B cell (primary cell): ENCODE measurements around the gene OR2L5. TPM values are rescaled to one million over a fixed set of nuclear protein-coding genes. Genes with fewer than 3 reads are reported as not detected.

Source experiments
- ATAC-seq: fragments of 200-7000 bp; cut with Tn5 transposase; one replicate; pipeline ENCODE4 v1.10.0; 2021; ENCODE audit warnings: low read depth, mild to moderate bottlenecking, moderate number of reproducible peaks, moderate library complexity
- CTCF ChIA-PET: fragments of 350-600 bp; sonication (Branson Sonifier 250); formaldehyde crosslinking; loops from one replicate; lab custom pipeline; 2021; ENCODE audit warnings: antibody characterized with exemption, inconsistent platforms; lab: Charles Lee
- POLR2A ChIA-PET: fragments of 350-600 bp; sonication (Branson Sonifier 250); formaldehyde crosslinking; loops from one replicate; lab custom pipeline; 2021; ENCODE audit warnings: antibody characterized with exemption; lab: Charles Lee
- DNase-seq: peaks from one replicate; pipeline ENCODE4 v3.0.0; 2013
- H2AFZ ChIP-seq: 2 replicates; pipeline ENCODE4 v1.6.1; 2012; ENCODE audit warnings: mild to moderate bottlenecking, low read depth, low read length; ENCODE audit not compliant: insufficient read depth, poor library complexity, severe bottlenecking
- H3K27ac ChIP-seq, 2 donors: 1 replicate in 1 of 2; 2 replicates in 1 of 2; pipeline ENCODE4 v1.5.1; 2012 to 2013; ENCODE audit warnings: low read length in 2 of 2, mild to moderate bottlenecking in 2 of 2, moderate library complexity in 1 of 2
- H3K27me3 ChIP-seq, 4 experiments: fragments of 200-600 bp in 1 of 4; sonication (generic) in 1 of 4; replicated peaks in 1 of 4; 1 replicate in 2 of 4; 2 replicates in 2 of 4; pipeline versions ENCODE4 v1.6.1 to v1.7.0; 2013 to 2016; ENCODE audit warnings: low read length in 3 of 4, mild to moderate bottlenecking in 2 of 4, mixed read lengths in 1 of 4, moderate library complexity in 1 of 4; ENCODE audit not compliant: insufficient read depth in 4 of 4, control insufficient read depth in 3 of 4; ENCODE audit errors: control extremely low read depth in 1 of 4
- H3K36me3 ChIP-seq, 2 experiments: replicated peaks in 1 of 2; 1 replicate in 1 of 2; 2 replicates in 1 of 2; pipeline versions ENCODE4 v1.6.1 to v1.7.1; 2013; ENCODE audit warnings: low read length in 1 of 2; ENCODE audit not compliant: insufficient read depth in 2 of 2, control insufficient read depth in 1 of 2; ENCODE audit errors: control extremely low read depth in 1 of 2, extremely low read depth in 1 of 2
- H3K4me1 ChIP-seq, 2 donors: fragments of 200-600 bp in 1 of 2; sonication (generic) in 1 of 2; 1 replicate in 1 of 2; 2 replicates in 1 of 2; pipeline versions ENCODE4 v1.5.1 to v1.6.1; 2013 to 2017; ENCODE audit warnings: low read length in 2 of 2; ENCODE audit not compliant: control insufficient read depth in 2 of 2, insufficient read depth in 2 of 2
- H3K4me2 ChIP-seq: replicated peaks from 2 replicates; pipeline ENCODE3; 2012; ENCODE audit warnings: mild to moderate bottlenecking, low read depth, low read length; ENCODE audit not compliant: poor library complexity, severe bottlenecking
- H3K4me3 ChIP-seq, 5 experiments: fragments of 200-600 bp in 1 of 5; sonication (generic) in 1 of 5; 1 replicate in 3 of 5; 2 replicates in 2 of 5; pipeline versions ENCODE4 v1.5.1 to v1.7.0; 2011 to 2016; ENCODE audit warnings: low read length in 4 of 5, mild to moderate bottlenecking in 4 of 5, low read depth in 2 of 5, control low read depth in 1 of 5, moderate library complexity in 1 of 5; ENCODE audit not compliant: insufficient read depth in 1 of 5; ENCODE audit errors: control extremely low read depth in 1 of 5, extremely low read depth in 1 of 5
- H3K79me2 ChIP-seq: fragments of 200-600 bp; sonication (generic); one replicate; pipeline ENCODE4 v1.6.0; 2016; ENCODE audit warnings: low read length; ENCODE audit not compliant: control insufficient read depth, insufficient read depth
- H3K9ac ChIP-seq: fragments of 200-600 bp; sonication (generic); 2 replicates; pipeline ENCODE4 v1.6.1; 2017; ENCODE audit warnings: mild to moderate bottlenecking, low read length, moderate library complexity
- H3K9me3 ChIP-seq, 3 donors: one replicate each; pipeline versions ENCODE4 v1.6.1 to v1.7.1; 2013; ENCODE audit warnings: low read length in 2 of 3; ENCODE audit not compliant: control insufficient read depth in 2 of 3, insufficient read depth in 1 of 3; ENCODE audit errors: control extremely low read depth in 1 of 3
- H4K20me1 ChIP-seq: 2 replicates; pipeline ENCODE4 v1.6.0; 2012; ENCODE audit warnings: mild to moderate bottlenecking, low read length; ENCODE audit not compliant: insufficient read depth, control insufficient read depth, poor library complexity, severe bottlenecking
- H3K27ac Mint-ChIP-seq: one replicate; pipeline ENCODE4 v1.8.0; 2021; ENCODE audit warnings: mixed read lengths
- H3K27me3 Mint-ChIP-seq: one replicate; pipeline ENCODE4 v1.8.0; 2021; ENCODE audit warnings: mixed read lengths
- H3K4me1 Mint-ChIP-seq: one replicate; pipeline ENCODE4 v1.8.0; 2021; ENCODE audit warnings: mixed read lengths
- H3K4me3 Mint-ChIP-seq: one replicate; pipeline ENCODE4 v1.8.0; 2021; ENCODE audit warnings: mixed read lengths
- H3K9me3 Mint-ChIP-seq: one replicate; pipeline ENCODE4 v1.8.0; 2022; ENCODE audit warnings: mixed read lengths; ENCODE audit not compliant: insufficient read depth
- EZH2 ChIP-seq: IDR thresholded peaks from 2 replicates; pipeline ENCODE4 v1.6.1; 2012; ENCODE audit warnings: borderline replicate concordance, low read depth, mild to moderate bottlenecking, moderate library complexity, low read length; ENCODE audit not compliant: insufficient read depth, poor library complexity, severe bottlenecking
- WGBS: methylation state at CpG from one replicate; pipeline ENCODE4 v1.1.5; 2013; ENCODE audit warnings: missing lambda C conversion rate; ENCODE audit not compliant: insufficient coverage; 5-methylcytosine and 5-hydroxymethylcytosine counted together
- intact Hi-C: fragments of 100-400 bp; cut with micrococcal nuclease; formaldehyde crosslinking; loops from one replicate; pipeline ENCODE4 v1.10.0; 2022
- polyA plus RNA-seq: library from polyadenylated mRNA; depleted of rRNA; stranded (reverse); fragments of >200 nt; gene quantifications from 2 replicates; pipeline ENCODE4 v1.2.3, GENCODE V29; 2012
- total RNA-seq, 2 donors: library from RNA; stranded (reverse); fragments of 120-200 nt in 1 of 2; gene quantifications; 1 replicate in 1 of 2; 2 replicates in 1 of 2; pipeline versions ENCODE4 v1.2.3 to v1.2.4, GENCODE V29; 2013 to 2022
- TF ChIP-seq, protein P1 (sequence below): fragments of 200-600 bp; IDR thresholded peaks from one replicate; pipeline ENCODE4 v1.8.0; 2022; ENCODE audit warnings: antibody characterized with exemption, mild to moderate bottlenecking

Gene OR2L5
- total and polyA plus RNA-seq, 2 donors (not counting 1 experiment from before 2014, with no cell fraction given), result 0.13 to 0.27 TPM

DNA sequence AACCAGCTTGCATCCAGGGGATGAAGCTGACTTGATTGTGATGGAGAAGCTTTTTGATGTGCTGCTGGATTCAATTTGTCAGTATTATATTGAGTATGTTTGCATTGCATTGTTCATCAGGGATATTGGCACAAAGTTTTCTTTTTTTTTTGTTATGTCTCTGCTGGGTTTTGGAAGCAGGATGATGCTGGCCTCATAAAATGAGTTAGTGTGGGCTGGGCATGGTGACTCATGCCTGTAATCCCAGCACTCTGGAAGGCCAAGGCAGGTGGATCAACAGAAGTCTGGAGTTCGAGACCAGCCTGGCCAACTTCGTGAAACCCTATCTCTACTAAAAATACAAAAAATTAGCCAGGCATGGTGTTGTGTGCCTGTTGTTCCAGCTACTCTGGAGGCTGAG, 41.8 kb downstream of the OR2L5 start:
- WGBS, result no CpG with 5 or more reads among the region's 2 CpGs
- Mint-ChIP-seq H3K27ac (no peak overlapping the region), H3K4me1 (no peaks in the 10 kb centered on the region), H3K4me3 (no peak overlapping the region), H3K9me3 (peaks cover 6% of the 10 kb centered on the region), H3K27me3 (no peaks in the 10 kb centered on the region)
- ATAC-seq (no peak), DNase-seq (no peak)
- ChIA-PET CTCF (no interaction called here), POLR2A (no interaction called here)
- Histone ChIP-seq H3K27me3 (no peaks in the 10 kb centered on the region), H3K4me3 (no peak overlapping the region), H3K79me2 (no peaks in the 10 kb centered on the region), H3K4me1 (no peaks in the 10 kb centered on the region), H2AFZ (no peak overlapping the region), H4K20me1 (no peaks in the 10 kb centered on the region), H3K36me3 (no peaks in the 10 kb centered on the region), H3K4me2 (no peak overlapping the region), H3K9ac (no peak overlapping the region), H3K27ac (no peak overlapping the region), H3K9me3 (peaks cover 0 to 5% (median 3%) of the 10 kb centered on the region in 3 donors)
- TF ChIP-seq EZH2, result no peak
- TF ChIP-seq, protein P1, sequence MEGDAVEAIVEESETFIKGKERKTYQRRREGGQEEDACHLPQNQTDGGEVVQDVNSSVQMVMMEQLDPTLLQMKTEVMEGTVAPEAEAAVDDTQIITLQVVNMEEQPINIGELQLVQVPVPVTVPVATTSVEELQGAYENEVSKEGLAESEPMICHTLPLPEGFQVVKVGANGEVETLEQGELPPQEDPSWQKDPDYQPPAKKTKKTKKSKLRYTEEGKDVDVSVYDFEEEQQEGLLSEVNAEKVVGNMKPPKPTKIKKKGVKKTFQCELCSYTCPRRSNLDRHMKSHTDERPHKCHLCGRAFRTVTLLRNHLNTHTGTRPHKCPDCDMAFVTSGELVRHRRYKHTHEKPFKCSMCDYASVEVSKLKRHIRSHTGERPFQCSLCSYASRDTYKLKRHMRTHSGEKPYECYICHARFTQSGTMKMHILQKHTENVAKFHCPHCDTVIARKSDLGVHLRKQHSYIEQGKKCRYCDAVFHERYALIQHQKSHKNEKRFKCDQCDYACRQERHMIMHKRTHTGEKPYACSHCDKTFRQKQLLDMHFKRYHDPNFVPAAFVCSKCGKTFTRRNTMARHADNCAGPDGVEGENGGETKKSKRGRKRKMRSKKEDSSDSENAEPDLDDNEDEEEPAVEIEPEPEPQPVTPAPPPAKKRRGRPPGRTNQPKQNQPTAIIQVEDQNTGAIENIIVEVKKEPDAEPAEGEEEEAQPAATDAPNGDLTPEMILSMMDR, result no peak
- intact Hi-C loops, result no loop called here

DNA sequence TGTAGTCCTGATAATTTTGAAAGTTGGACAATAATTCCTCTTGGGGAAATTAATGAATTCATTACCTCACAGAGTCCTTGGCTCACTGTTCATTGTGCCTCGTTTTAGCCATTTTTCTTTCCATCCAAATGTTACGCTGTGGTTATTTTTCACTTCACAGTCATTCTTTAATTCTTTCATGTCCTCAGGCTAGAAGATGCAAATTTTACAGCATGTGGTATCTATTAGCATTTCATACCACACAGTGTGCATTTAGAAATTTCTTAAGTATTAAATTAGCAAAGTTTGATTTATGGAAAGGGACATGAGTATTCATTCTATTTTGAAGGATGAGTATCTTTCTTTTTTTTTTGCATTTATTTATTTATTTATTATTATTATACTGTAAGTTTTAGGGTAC, 51.6 kb downstream of the OR2L5 start:
- Histone ChIP-seq H3K4me3 (no peak overlapping the region), H3K9me3 (peaks cover 0 to 2% (median 0%) of the 10 kb centered on the region in 3 donors), H3K27ac (no peak overlapping the region), H3K4me1 (no peaks in the 10 kb centered on the region), H3K36me3 (no peaks in the 10 kb centered on the region), H3K27me3 (no peaks in the 10 kb centered on the region), H2AFZ (no peak overlapping the region), H3K79me2 (no peaks in the 10 kb centered on the region), H4K20me1 (no peaks in the 10 kb centered on the region), H3K9ac (no peak overlapping the region), H3K4me2 (no peak overlapping the region)
- no CpG with 5 or more reads among the region's 2 CpGs for WGBS
- POLR2A ChIA-PET, result no interaction called here
- CTCF ChIA-PET, result no interaction called here
- no peak for TF ChIP-seq EZH2
- TF ChIP-seq, protein P1, result no peak
- Mint-ChIP-seq H3K4me3 (no peak overlapping the region), H3K4me1 (no peaks in the 10 kb centered on the region), H3K27me3 (no peaks in the 10 kb centered on the region), H3K27ac (no peak overlapping the region), H3K9me3 (peaks cover 2% of the 10 kb centered on the region)
- no peak for ATAC-seq
- intact Hi-C loops, result no loop called here
- DNase-seq, result no peak
